H9 (cell line): Measurements from ENCODE around the gene PLA2R1. TPM values are rescaled to one million over a fixed set of nuclear protein-coding genes. Genes with fewer than 3 reads are reported as not detected.

Source experiments
- DNase-seq: peaks from one replicate; pipeline ENCODE4 v3.0.0-alpha.2; 2017
- H2AFZ ChIP-seq: one replicate; pipeline ENCODE4 v1.6.1; 2013; ENCODE audit warnings: mild to moderate bottlenecking, low read length, control low read depth, moderate library complexity
- H2AK5ac ChIP-seq: 2 replicates; pipeline ENCODE4 v1.6.1; 2013; ENCODE audit warnings: low read length, control low read depth, mixed read lengths; ENCODE audit not compliant: insufficient read length
- H2BK120ac ChIP-seq: one replicate; pipeline ENCODE4 v1.6.1; 2013; ENCODE audit warnings: low read depth, mild to moderate bottlenecking, low read length, control low read depth, inconsistent platforms; ENCODE audit not compliant: poor library complexity, severe bottlenecking
- H2BK12ac ChIP-seq: 2 replicates; pipeline ENCODE4 v1.6.1; 2013; ENCODE audit warnings: low read length, control low read depth, mixed read lengths, low read depth; ENCODE audit not compliant: insufficient read length
- H2BK15ac ChIP-seq: 2 replicates; pipeline ENCODE4 v1.6.1; 2013; ENCODE audit warnings: low read depth, low read length, control low read depth
- H2BK20ac ChIP-seq: one replicate; pipeline ENCODE4 v1.6.1; 2013; ENCODE audit warnings: low read depth, mild to moderate bottlenecking, low read length, control low read depth, inconsistent platforms; ENCODE audit not compliant: poor library complexity, severe bottlenecking
- H2BK5ac ChIP-seq: 2 replicates; pipeline ENCODE4 v1.6.1; 2013; ENCODE audit warnings: low read length, control low read depth, mixed read lengths; ENCODE audit not compliant: insufficient read length
- H3K14ac ChIP-seq: 2 replicates; pipeline ENCODE4 v1.6.1; 2013; ENCODE audit warnings: low read length, control low read depth; ENCODE audit not compliant: insufficient read depth
- H3K18ac ChIP-seq: 2 replicates; pipeline ENCODE4 v1.6.1; 2013; ENCODE audit warnings: low read depth, mild to moderate bottlenecking, mixed read lengths, low read length, control low read depth; ENCODE audit not compliant: insufficient read length
- H3K23ac ChIP-seq: 2 replicates; pipeline ENCODE4 v1.6.1; 2013; ENCODE audit warnings: low read length, control low read depth, mixed read lengths, low read depth; ENCODE audit not compliant: insufficient read length
- H3K23me2 ChIP-seq: 2 replicates; pipeline ENCODE4 v1.6.1; 2013; ENCODE audit warnings: low read depth, mild to moderate bottlenecking, mixed read lengths, low read length, control low read depth; ENCODE audit not compliant: insufficient read length, poor library complexity, severe bottlenecking
- H3K27ac ChIP-seq: 2 replicates; pipeline ENCODE4 v1.5.1; 2013; ENCODE audit warnings: low read length, control low read depth, mixed read lengths, low read depth; ENCODE audit not compliant: insufficient read length
- H3K27me3 ChIP-seq: 2 replicates; pipeline ENCODE4 v1.6.1; 2013; ENCODE audit warnings: low read length, control low read depth, inconsistent platforms; ENCODE audit not compliant: insufficient read depth
- H3K4ac ChIP-seq: 2 replicates; pipeline ENCODE4 v1.6.1; 2013; ENCODE audit warnings: low read depth, mild to moderate bottlenecking, control low read depth, inconsistent platforms, low read length, moderate library complexity
- H3K4me1 ChIP-seq: 2 replicates; pipeline ENCODE4 v1.6.1; 2013; ENCODE audit warnings: low read length, control low read depth, inconsistent platforms; ENCODE audit not compliant: insufficient read depth
- H3K4me2 ChIP-seq: 2 replicates; pipeline ENCODE4 v1.6.1; 2013; ENCODE audit warnings: low read length, control low read depth, mixed read lengths; ENCODE audit not compliant: insufficient read length, insufficient read depth
- H3K56ac ChIP-seq: 2 replicates; pipeline ENCODE4 v1.6.1; 2013; ENCODE audit warnings: low read depth, mild to moderate bottlenecking, mixed read lengths, low read length, control low read depth; ENCODE audit not compliant: insufficient read length
- H3K79me1 ChIP-seq: 2 replicates; pipeline ENCODE4 v1.6.1; 2013; ENCODE audit warnings: low read depth, mild to moderate bottlenecking, moderate library complexity, low read length, control low read depth, inconsistent platforms; ENCODE audit not compliant: insufficient read depth, poor library complexity, severe bottlenecking
- H3K79me2 ChIP-seq: 2 replicates; pipeline ENCODE4 v1.6.1; 2013; ENCODE audit warnings: low read length, control low read depth, inconsistent platforms; ENCODE audit not compliant: insufficient read depth
- H3K9ac ChIP-seq: 2 replicates; pipeline ENCODE4 v1.6.1; 2013; ENCODE audit warnings: low read length, control low read depth, mixed read lengths; ENCODE audit not compliant: insufficient read length; ENCODE audit errors: extremely low read depth
- H3K9me3 ChIP-seq: one replicate; pipeline ENCODE4 v1.6.1; 2013; ENCODE audit warnings: low read depth, low read length, inconsistent platforms; ENCODE audit not compliant: control insufficient read depth
- H3T11ph ChIP-seq: one replicate; pipeline ENCODE4 v1.6.1; 2013; ENCODE audit warnings: mild to moderate bottlenecking, low read length, control low read depth, inconsistent platforms
- H4K20me1 ChIP-seq: one replicate; pipeline ENCODE4 v1.6.1; 2013; ENCODE audit not compliant: control insufficient read depth, insufficient read length, insufficient read depth
- H4K5ac ChIP-seq: 2 replicates; pipeline ENCODE4 v1.6.1; 2013; ENCODE audit warnings: low read depth, mild to moderate bottlenecking, mixed read lengths, low read length, control low read depth; ENCODE audit not compliant: insufficient read length
- H4K8ac ChIP-seq: replicated peaks from 2 replicates; pipeline ENCODE4 v1.6.1; 2013; ENCODE audit warnings: low read length, control low read depth, mixed read lengths, low read depth; ENCODE audit not compliant: insufficient read length
- H4K91ac ChIP-seq: 2 replicates; pipeline ENCODE4 v1.6.1; 2013; ENCODE audit warnings: low read depth, mild to moderate bottlenecking, moderate library complexity, mixed read lengths, low read length, control low read depth; ENCODE audit not compliant: insufficient read length
- H3K27ac Mint-ChIP-seq, 3 experiments: 2 replicates in 2 of 3; 3 replicates in 1 of 3; pipeline ENCODE4 v1.8.0; 2020 to 2021; ENCODE audit warnings: mixed read lengths in 3 of 3, mild to moderate bottlenecking in 1 of 3, moderate library complexity in 1 of 3
- H3K27me3 Mint-ChIP-seq: 2 replicates; pipeline ENCODE4 v1.8.0; 2021; ENCODE audit warnings: low read depth, mild to moderate bottlenecking, moderate library complexity, mixed read lengths
- H3K36me3 Mint-ChIP-seq, 3 experiments: 2 replicates in 2 of 3; 3 replicates in 1 of 3; pipeline ENCODE4 v1.8.0; 2020 to 2021; ENCODE audit warnings: low read depth in 3 of 3, mixed read lengths in 3 of 3; ENCODE audit not compliant: insufficient read depth in 1 of 3
- H3K4me1 Mint-ChIP-seq, 2 experiments: 2 replicates each; pipeline ENCODE4 v1.8.0; 2020; ENCODE audit warnings: mixed read lengths in 2 of 2
- H3K4me3 Mint-ChIP-seq, 2 experiments: 2 replicates in 1 of 2; 3 replicates in 1 of 2; pipeline ENCODE4 v1.8.0; 2020 to 2021; ENCODE audit warnings: mild to moderate bottlenecking in 2 of 2, mixed read lengths in 2 of 2, moderate library complexity in 1 of 2
- H3K9me3 Mint-ChIP-seq, 2 experiments: 2 replicates in 1 of 2; 3 replicates in 1 of 2; pipeline ENCODE4 v1.8.0; 2020; ENCODE audit warnings: mild to moderate bottlenecking in 2 of 2, mixed read lengths in 2 of 2, moderate library complexity in 1 of 2
- CTCF ChIP-seq: fragments of 200-600 bp; sonication (generic); conservative IDR thresholded peaks from 3 replicates; pipeline ENCODE4 v1.8.0; 2021; ENCODE audit warnings: antibody characterized with exemption, mild to moderate bottlenecking
- WGBS: extraction: QIAGEN DNeasy Blood & Tissue Kit; methylation state at CpG from one replicate; pipeline ENCODE4 v1.1.7; 2013; ENCODE audit warnings: missing lambda C conversion rate, low lambda C conversion rate, mixed read lengths; ENCODE audit not compliant: insufficient read length; ENCODE audit errors: extremely low coverage; 5-methylcytosine and 5-hydroxymethylcytosine counted together
- total RNA-seq: library from RNA; stranded (reverse); gene quantifications from 2 replicates; pipeline ENCODE4 v1.2.1, GENCODE V29; 2021

The PLA2R1 gene
- total RNA-seq, 1 experiment from 2014 or later: 0.83 TPM

GRCh38 chr2:160105366-160105765 is 43.0 kb upstream of the PLA2R1 start:
- H2BK12ac ChIP-seq: no peak overlapping the region
- no peak overlapping the region for H3K27ac ChIP-seq
- WGBS: no CpG with 5 or more reads among the region's 1 CpG
- no peak overlapping the region for H2BK15ac ChIP-seq
- no peak overlapping the region for H2BK5ac ChIP-seq
- no peak overlapping the region for H3K9ac ChIP-seq
- no peak overlapping the region for H3T11ph ChIP-seq
- no peaks in the 10 kb centered on the region for H3K79me2 ChIP-seq
- H3K18ac ChIP-seq: no peak overlapping the region
- no peaks in the 10 kb centered on the region for H4K20me1 ChIP-seq
- H4K8ac ChIP-seq: no peak overlapping the region
- H3K56ac ChIP-seq: no peak overlapping the region
- no peak overlapping the region for H3K4me2 ChIP-seq
- no peak overlapping the region for H4K91ac ChIP-seq
- no peaks in the 10 kb centered on the region for H3K36me3 Mint-ChIP-seq
- no peak overlapping the region for H3K14ac ChIP-seq
- no peak overlapping the region for H3K23ac ChIP-seq
- H3K23me2 ChIP-seq: no peaks in the 10 kb centered on the region
- H3K4me1 Mint-ChIP-seq: peaks cover under 1 to 1% of the 10 kb centered on the region in 2 experiments; a peak in 2 of 4 replicates
- H4K5ac ChIP-seq: no peak overlapping the region
- H3K9me3 Mint-ChIP-seq: no peaks in the 10 kb centered on the region
- H3K27ac Mint-ChIP-seq: no peak overlapping the region
- H2AK5ac ChIP-seq: no peak overlapping the region
- H3K9me3 ChIP-seq: no peaks in the 10 kb centered on the region
- H3K4me3 Mint-ChIP-seq: no peak overlapping the region
- no peak overlapping the region for H2BK20ac ChIP-seq
- H3K4ac ChIP-seq: no peak overlapping the region
- H2AFZ ChIP-seq: no peak overlapping the region
- H2BK120ac ChIP-seq: no peak overlapping the region
- H3K27me3 Mint-ChIP-seq: peaks cover 2% of the 10 kb centered on the region; the same call in 1 of the 2 replicates
- no peaks in the 10 kb centered on the region for H3K4me1 ChIP-seq
- H3K27me3 ChIP-seq: no peaks in the 10 kb centered on the region
- no peak for TF ChIP-seq CTCF
- H3K79me1 ChIP-seq: no peaks in the 10 kb centered on the region
- no peak for DNase-seq
